Endothelial cell of umbilical vein (primary cell): ENCODE results near the gene PRPS1. TPM values are rescaled to one million over a fixed set of nuclear protein-coding genes. Genes with fewer than 3 reads are reported as not detected.

Experiments used
- BruUV-seq: library from RNA; stranded (reverse); fragments of 400-500 nt; replicated peaks from 2 replicates; lab custom pipeline; 2021; lab: Mats Ljungman, UMichigan
- CTCF ChIA-PET: fragments of 300-600, 350-600 bp; sonication (Branson Sonifier 250); formaldehyde crosslinking; loops from one replicate; lab custom pipeline; 2021; ENCODE audit warnings: antibody characterized with exemption, inconsistent platforms; lab: Charles Lee
- POLR2A ChIA-PET: fragments of 300-600, 350-600 bp; sonication (Branson Sonifier 250); formaldehyde crosslinking; loops from one replicate; lab custom pipeline; 2021; ENCODE audit warnings: antibody characterized with exemption, inconsistent platforms; lab: Charles Lee
- DNase-seq: peaks from one replicate; pipeline ENCODE4 v3.0.0-alpha.2; 2011; ENCODE audit warnings: low read depth, low spot score
- FAIRE-seq: peaks from 2 replicates; lab custom pipeline; 2011; peaks lifted over from hg19 to GRCh38; lab: Jason Lieb, UNC
- H2AFZ ChIP-seq: 2 replicates; pipeline ENCODE4 v1.6.0; 2012; ENCODE audit warnings: low read depth, low read length, control low read depth, inconsistent platforms
- H3K27ac ChIP-seq: 2 replicates; pipeline ENCODE4 v1.5.1; 2011; ENCODE audit warnings: low read depth, mild to moderate bottlenecking, control low read depth, low read length, moderate library complexity; ENCODE audit not compliant: insufficient read depth
- H3K27me3 ChIP-seq, 2 experiments: 2 replicates each; pipeline versions ENCODE4 v1.6.0 to v1.6.1; 2011; ENCODE audit warnings: low read length in 2 of 2, mixed read lengths in 1 of 2; ENCODE audit not compliant: control insufficient read depth in 2 of 2, insufficient read depth in 2 of 2
- H3K36me3 ChIP-seq, 2 experiments: 2 replicates in 1 of 2; 3 replicates in 1 of 2; pipeline ENCODE4 v1.5.1; 2011; ENCODE audit warnings: low read length in 2 of 2, mild to moderate bottlenecking in 1 of 2, moderate library complexity in 1 of 2; ENCODE audit not compliant: control insufficient read depth in 2 of 2, insufficient read depth in 2 of 2; ENCODE audit errors: extremely low read depth in 1 of 2
- H3K4me1 ChIP-seq: 3 replicates; pipeline ENCODE4 v1.5.1; 2011; ENCODE audit warnings: mild to moderate bottlenecking, low read length; ENCODE audit not compliant: control insufficient read depth, insufficient read depth; ENCODE audit errors: extremely low read depth
- H3K4me2 ChIP-seq: 2 replicates; pipeline ENCODE4 v1.6.1; 2011; ENCODE audit warnings: low read length, control low read depth, mixed read lengths; ENCODE audit not compliant: insufficient read depth
- H3K4me3 ChIP-seq, 3 experiments: fragments of 200-600 bp in 1 of 3; sonication (generic), shearing (Covaris generic) in 1 of 3; replicated peaks in 1 of 3; 2 replicates each; pipeline ENCODE4 v1.5.1; 2011 to 2016; ENCODE audit warnings: control low read depth in 3 of 3, low read length in 3 of 3, mild to moderate bottlenecking in 2 of 3, inconsistent platforms in 1 of 3, low read depth in 1 of 3, moderate library complexity in 1 of 3; ENCODE audit not compliant: insufficient read depth in 1 of 3
- H3K79me2 ChIP-seq: 2 replicates; pipeline ENCODE4 v1.6.0; 2012; ENCODE audit warnings: low read length, inconsistent platforms; ENCODE audit not compliant: control insufficient read depth, insufficient read depth
- H3K9ac ChIP-seq: replicated peaks from 2 replicates; pipeline ENCODE3; 2011; ENCODE audit warnings: low read length, control low read depth; ENCODE audit not compliant: insufficient read depth; ENCODE audit errors: extremely low read depth
- H3K9me1 ChIP-seq: replicated peaks from 3 replicates; pipeline ENCODE4 v1.6.0; 2011; ENCODE audit warnings: mild to moderate bottlenecking, low read length; ENCODE audit not compliant: control insufficient read depth, insufficient read depth; ENCODE audit errors: extremely low read depth
- H3K9me3 ChIP-seq: replicated peaks from 2 replicates; pipeline ENCODE4 v1.5.1; 2012; ENCODE audit warnings: low read length, inconsistent platforms; ENCODE audit not compliant: control insufficient read depth, insufficient read depth
- H4K20me1 ChIP-seq: replicated peaks from 2 replicates; pipeline ENCODE3; 2011; ENCODE audit warnings: mild to moderate bottlenecking, low read length; ENCODE audit not compliant: control insufficient read depth, insufficient read depth; ENCODE audit errors: extremely low read depth
- CTCF ChIP-seq, 2 donors: IDR thresholded peaks; 1 replicate in 1 of 2; 2 replicates in 1 of 2; pipeline ENCODE4 v1.5.1; 2011; ENCODE audit warnings: low read length in 2 of 2, mild to moderate bottlenecking in 2 of 2, moderate library complexity in 2 of 2, control low read depth in 1 of 2, inconsistent platforms in 1 of 2, low read depth in 1 of 2; ENCODE audit not compliant: insufficient read depth in 1 of 2; ENCODE audit errors: extremely low read depth in 1 of 2
- EZH2 ChIP-seq: IDR thresholded peaks from 2 replicates; pipeline ENCODE4 v1.6.1; 2012; ENCODE audit warnings: borderline replicate concordance, low read depth, mild to moderate bottlenecking, moderate library complexity, low read length, inconsistent platforms; ENCODE audit not compliant: severe bottlenecking
- FOS ChIP-seq: IDR thresholded peaks from 2 replicates; pipeline ENCODE4 v1.6.1; 2011; ENCODE audit warnings: mild to moderate bottlenecking, low read length, moderate library complexity, borderline replicate concordance; ENCODE audit not compliant: insufficient read depth
- GATA2 ChIP-seq: IDR thresholded peaks from 2 replicates; pipeline ENCODE4 v1.7.0; 2011; ENCODE audit warnings: low read depth, mild to moderate bottlenecking, moderate library complexity, mixed read lengths, low read length; ENCODE audit not compliant: insufficient read length, insufficient read depth
- JUN ChIP-seq: IDR thresholded peaks from 2 replicates; pipeline ENCODE4 v1.6.1; 2011; ENCODE audit warnings: borderline replicate concordance, low read depth; ENCODE audit not compliant: insufficient read length, insufficient read depth
- MAX ChIP-seq: IDR thresholded peaks from 2 replicates; pipeline ENCODE4 v1.6.1; 2011; ENCODE audit not compliant: insufficient read depth, insufficient read length
- MYC ChIP-seq: IDR thresholded peaks from one replicate; pipeline ENCODE4 v1.6.1; 2011; ENCODE audit warnings: mild to moderate bottlenecking, low read depth, low read length
- POLR2A ChIP-seq: IDR thresholded peaks from 2 replicates; pipeline ENCODE4 v1.6.1; 2012; ENCODE audit warnings: low read depth, mild to moderate bottlenecking, control low read depth, low read length
- POLR2AphosphoS5 ChIP-seq: IDR thresholded peaks from 2 replicates; pipeline ENCODE4 v1.6.1; 2012; ENCODE audit warnings: low read depth, mild to moderate bottlenecking, control low read depth, low read length, moderate library complexity; ENCODE audit not compliant: insufficient read depth
- dilution Hi-C: fragments of 300-500 bp; cut with MboI; formaldehyde crosslinking; loops from one replicate; pipeline ENCODE4 v1.15.0; 2019; ENCODE audit warnings: low sequenced_read_pairs; ENCODE audit not compliant: extremely low pct_ligation_motif_present
- intact Hi-C: fragments of 100-400 bp; cut with micrococcal nuclease; formaldehyde crosslinking; loops from one replicate; pipeline ENCODE4 v1.10.0; 2022
- polyA plus RNA-seq, 4 experiments: library from polyadenylated mRNA; depleted of rRNA in 3 of 4; stranded (reverse) in 3 of 4; unstranded in 1 of 4; fragments of >200 nt; gene quantifications; 2 replicates each; pipeline versions ENCODE4 v1.2.1 to v1.2.3, GENCODE V29; 2011 to 2012; ENCODE audit warnings: missing spikeins in 1 of 4
- total RNA-seq: library from RNA; stranded (reverse); gene quantifications from 2 replicates; pipeline ENCODE4 v1.2.3, GENCODE V29; 2021

The PRPS1 gene
- total and polyA plus RNA-seq, 2 donors (not counting 3 experiments of a cell fraction or from before 2014, with no cell fraction given): 30.9 to 36.8 TPM

- no peak for TF ChIP-seq JUN
- TF ChIP-seq EZH2: no peak
- no peak for TF ChIP-seq POLR2AphosphoS5
- TF ChIP-seq CTCF (IDR thresholded peaks at IDR 0.05; ENCODE audit: extremely low read depth in 1 of 2, insufficient read depth in 1 of 2, low read depth in 1 of 2, low read length in 2 of 2): no peak
- TF ChIP-seq POLR2A: no peak
- TF ChIP-seq GATA2: no peak
- TF ChIP-seq MAX: no peak
- TF ChIP-seq FOS: no peak
- no peak for TF ChIP-seq MYC
- Histone ChIP-seq H3K27ac (no peak overlapping the region), H3K4me2 (no peak overlapping the region), H3K9me1 (no peaks in the 10 kb centered on the region), H3K4me3 (no peak overlapping the region), H2AFZ (no peak overlapping the region), H3K9ac (no peak overlapping the region), H3K9me3 (no peaks in the 10 kb centered on the region), H3K79me2 (no peaks in the 10 kb centered on the region), H3K4me1 (no peaks in the 10 kb centered on the region), H3K36me3 (no peaks in the 10 kb centered on the region), H4K20me1 (no peaks in the 10 kb centered on the region), H3K27me3 (no peaks in the 10 kb centered on the region)
- no TSS peak for BruUV-seq
- dilution Hi-C loops: no loop called here
- no peak for FAIRE-seq
- DNase-seq: no peak
- ChIA-PET CTCF (interaction anchor here (1.4 kb wide), 1 partner anchor 9 kb away, joined by 5 read pairs; no protein-coding TSS in a partner anchor), POLR2A (no interaction called here)
- intact Hi-C loops: no loop called here
Measured at GRCh38 chrX:107601326-107601725, 27.0 kb upstream of the PRPS1 start.
